Adrenal gland (tissue), 5 donors: Measurements from ENCODE around the gene ARFIP1.

ENCODE experiments used
- CTCF ChIP-seq, 6 experiments: fragments of 450-650 bp in 4 of 6; fragments of 200-600 bp in 2 of 6; sonication (generic) in 1 of 6; IDR thresholded peaks; 1 replicate in 5 of 6; 2 replicates in 1 of 6; pipeline versions ENCODE4 v1.5.1 to v1.8.0; 2016 to 2021; ENCODE audit warnings: antibody characterized with exemption in 6 of 6, mild to moderate bottlenecking in 2 of 6, moderate library complexity in 1 of 6
- POLR2A ChIP-seq, 2 donors: fragments of 450-650 bp; IDR thresholded peaks; one replicate each; pipeline ENCODE4 v1.6.1; 2017; ENCODE audit warnings: antibody characterized with exemption in 2 of 2, mild to moderate bottlenecking in 2 of 2, moderate library complexity in 1 of 2
- donor health status: DM: no; HTN: no; CAD: no.

GRCh38 chr4:152738827-152739226 lies 40.9 kb upstream of the ARFIP1 start:
- TF ChIP-seq CTCF (IDR thresholded peaks at IDR 0.05) (no peak), POLR2A (IDR thresholded peaks at IDR 0.05) (no peak)
